Activated naive CD8-positive, alpha-beta T cell treated with anti-CD3 and anti-CD28 coated beads, Interleukin-2, amount 10 ng/mL, durations not matched to agents 7 days and 5 days (primary cell): ENCODE data around the gene NFATC1. TPM values are rescaled to one million over a fixed set of nuclear protein-coding genes. Genes with fewer than 3 reads are reported as not detected.
A peak's percentile ranks its signal among the peaks of the same experiment; 100 is the strongest.
"Not testable (repeated sequence)": the region's sequence is repeated elsewhere in the genome, so short reads cannot be mapped to it uniquely, and the experiment has no call there.

ENCODE experiments used
- ATAC-seq: fragments of 150-1000 bp; cut with Tn5 transposase; one replicate; pipeline ENCODE4 v1.10.0; 2021; ENCODE audit warnings: low read depth, moderate library complexity
- POLR2A ChIA-PET: fragments of 350-600 bp; sonication (Branson Sonifier 250); formaldehyde crosslinking; loops from one replicate; lab custom pipeline; 2021; ENCODE audit warnings: antibody characterized with exemption; lab: Charles Lee
- DNase-seq: peaks from one replicate; pipeline ENCODE4 v3.0.0; 2021
- H3K27ac Mint-ChIP-seq: one replicate; pipeline ENCODE4 v1.8.0; 2022; ENCODE audit warnings: mild to moderate bottlenecking, mixed read lengths
- H3K27me3 Mint-ChIP-seq: one replicate; pipeline ENCODE4 v1.8.0; 2022; ENCODE audit warnings: mild to moderate bottlenecking, moderate library complexity, mixed read lengths
- H3K36me3 Mint-ChIP-seq: one replicate; pipeline ENCODE4 v1.8.0; 2021; ENCODE audit warnings: mild to moderate bottlenecking, mixed read lengths
- H3K4me1 Mint-ChIP-seq: one replicate; pipeline ENCODE4 v1.8.0; 2021; ENCODE audit warnings: mixed read lengths
- H3K4me3 Mint-ChIP-seq: one replicate; pipeline ENCODE4 v1.8.0; 2022; ENCODE audit warnings: mild to moderate bottlenecking, moderate library complexity, mixed read lengths
- H3K9me3 Mint-ChIP-seq: one replicate; pipeline ENCODE4 v1.8.0; 2021; ENCODE audit warnings: mixed read lengths
- total RNA-seq, 2 experiments: library from RNA; stranded (reverse); gene quantifications; one replicate each; pipeline ENCODE4 v1.2.3, GENCODE V29; 2021

NFATC1 gene
- total RNA-seq, 2 experiments from 2014 or later: 46.9 to 50.8 TPM

DNA sequence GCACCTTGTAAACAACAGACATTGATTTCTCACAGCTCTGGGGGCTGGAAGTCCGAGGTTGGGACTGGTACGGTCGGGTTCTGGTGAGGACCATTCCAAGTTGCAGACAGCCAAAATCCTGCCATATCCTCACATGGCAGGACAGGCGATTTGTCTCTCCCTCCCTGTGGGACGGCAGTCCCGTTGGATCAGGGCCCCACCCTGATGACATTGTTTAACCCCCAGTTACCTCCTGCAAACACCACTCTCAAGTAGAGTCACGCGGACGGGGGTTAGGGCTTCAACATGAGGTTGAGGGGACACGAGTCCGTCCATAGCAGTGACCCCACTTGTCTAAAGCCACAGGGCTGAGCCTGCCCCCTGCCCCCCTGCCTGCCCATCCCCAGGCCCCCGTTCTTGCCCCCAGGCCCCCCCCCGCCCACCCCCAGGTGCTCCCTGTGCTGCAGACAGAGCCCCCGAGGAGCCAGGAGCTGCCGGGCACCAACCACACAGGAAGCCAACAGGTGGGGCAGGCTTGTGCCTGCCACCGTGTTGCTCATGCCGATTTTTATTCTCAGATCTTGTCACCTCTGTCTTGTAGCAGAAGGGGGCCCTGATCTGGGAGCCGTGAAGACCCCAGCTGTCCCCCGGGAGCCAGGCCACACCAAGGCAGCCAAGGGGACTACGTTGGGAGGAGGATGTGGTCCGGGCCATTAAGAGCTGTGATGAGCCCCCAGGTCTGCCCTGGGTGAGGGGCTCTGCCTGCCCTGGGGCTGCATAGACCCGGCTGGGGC, 82.2 kb downstream of the NFATC1 start:
- DNase-seq (no peak), ATAC-seq (no peak)
- Mint-ChIP-seq H3K9me3 (no peaks in the 10 kb centered on the region), H3K27ac (peak overlapping the region; percentile 34), H3K4me3 (no peak overlapping the region), H3K27me3 (no peaks in the 10 kb centered on the region), H3K4me1 (peaks cover 2% of the 10 kb centered on the region), H3K36me3 (peaks cover 7% of the 10 kb centered on the region)
- POLR2A ChIA-PET: no interaction called here

DNA sequence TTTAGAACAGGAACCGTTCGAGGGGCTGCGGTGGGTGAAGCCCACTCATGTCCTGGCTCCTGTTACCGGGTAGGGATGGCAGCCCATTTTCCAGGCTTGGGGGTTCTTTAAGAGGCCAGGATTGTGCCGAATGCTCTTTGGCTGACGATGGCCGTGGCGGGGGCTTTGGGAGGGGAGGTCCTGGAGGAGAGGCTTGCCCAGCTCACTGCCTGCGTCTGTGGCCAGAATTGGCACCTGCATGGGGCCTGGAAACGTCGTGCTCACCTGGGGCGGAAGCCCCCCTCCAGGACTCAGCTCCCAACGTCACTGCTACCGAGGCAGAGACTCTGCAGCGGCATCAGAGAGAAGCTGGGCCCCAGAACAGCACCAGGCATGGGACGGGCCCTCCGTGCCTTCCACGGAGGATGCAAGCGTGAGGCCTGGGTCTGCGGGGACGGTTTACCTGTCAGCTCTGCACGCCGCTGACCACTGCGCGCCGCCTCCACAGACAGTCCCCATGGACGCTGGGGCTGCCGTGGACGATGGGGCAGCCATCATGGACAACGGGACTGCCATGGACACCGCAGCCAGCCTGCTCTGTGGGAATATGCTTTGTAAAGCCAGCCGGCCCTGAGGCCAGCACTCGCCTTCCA, 82.9 kb downstream of the NFATC1 start:
- H3K27ac Mint-ChIP-seq: no peak overlapping the region

DNA sequence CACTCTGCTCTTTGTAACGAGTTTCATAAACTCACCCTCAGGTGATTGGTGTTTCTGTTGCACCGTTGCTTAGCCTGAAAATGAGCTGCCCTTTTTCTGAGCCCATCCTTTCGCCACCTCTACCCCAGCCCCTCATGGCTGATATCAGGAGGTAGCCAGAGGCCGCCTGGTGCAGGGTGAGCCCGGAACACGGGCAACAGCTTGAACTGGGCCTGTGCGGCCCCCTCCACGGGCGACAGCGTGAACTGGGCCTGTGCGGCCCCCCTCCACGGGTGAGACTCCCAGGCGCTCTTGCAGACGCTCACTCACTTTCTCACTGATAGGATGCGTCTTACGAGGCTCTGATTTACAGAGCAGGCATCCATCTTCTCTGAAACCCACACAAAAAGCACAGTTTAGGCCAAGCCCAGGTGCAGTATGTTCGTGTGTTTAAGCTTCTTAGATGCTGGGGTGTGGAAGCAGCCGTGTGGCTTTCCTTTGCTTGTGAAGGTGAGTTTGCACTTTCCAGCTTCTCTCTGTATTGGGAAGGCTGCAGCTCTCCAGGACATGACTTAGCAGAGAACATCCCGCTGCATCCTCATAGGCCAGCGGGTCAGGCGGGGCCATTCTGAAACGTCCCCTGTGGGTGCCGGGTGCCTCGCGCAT, 83.5 kb downstream of the NFATC1 start:
- Mint-ChIP-seq H3K4me1 (peaks cover 2% of the 10 kb centered on the region), H3K27me3 (no peaks in the 10 kb centered on the region), H3K4me3 (no peak overlapping the region), H3K27ac (no peak overlapping the region), H3K36me3 (peaks cover 2% of the 10 kb centered on the region), H3K9me3 (no peaks in the 10 kb centered on the region)
- DNase-seq (no peak), ATAC-seq (no peak)
- POLR2A ChIA-PET: no interaction called here

More for the DNA sequence above, 82.9 kb downstream of the NFATC1 start:
- no peak for DNase-seq
- no peak overlapping the region for H3K4me3 Mint-ChIP-seq
- peaks cover 2% of the 10 kb centered on the region for H3K36me3 Mint-ChIP-seq
- peaks cover 2% of the 10 kb centered on the region for H3K4me1 Mint-ChIP-seq
- no peak for ATAC-seq
- POLR2A ChIA-PET: no interaction called here
- H3K27me3 Mint-ChIP-seq: no peaks in the 10 kb centered on the region
- H3K9me3 Mint-ChIP-seq: no peaks in the 10 kb centered on the region

DNA sequence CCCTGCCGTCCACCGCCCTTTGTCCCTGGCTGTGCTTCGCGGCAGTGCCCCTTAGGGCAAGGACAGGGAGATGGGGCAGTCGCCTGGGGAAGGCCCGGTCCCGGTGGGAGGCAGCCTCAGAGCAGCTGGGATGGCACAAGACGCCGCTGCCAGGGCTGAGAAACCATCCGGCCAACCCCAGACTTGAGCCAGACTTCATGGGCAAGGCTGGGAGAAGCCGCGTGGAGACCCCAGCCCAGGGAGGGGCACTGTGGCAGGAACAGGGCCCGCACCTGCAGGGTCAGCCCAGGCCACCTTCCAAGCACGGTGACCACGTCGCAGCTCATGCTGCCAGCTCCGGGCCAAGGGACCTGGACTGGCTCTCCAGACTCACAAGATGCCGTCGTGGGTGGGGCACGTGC, 84.0 kb downstream of the NFATC1 start:
- Mint-ChIP-seq H3K27ac (no peak overlapping the region), H3K27me3 (no peaks in the 10 kb centered on the region)
- POLR2A ChIA-PET: no interaction called here

DNA sequence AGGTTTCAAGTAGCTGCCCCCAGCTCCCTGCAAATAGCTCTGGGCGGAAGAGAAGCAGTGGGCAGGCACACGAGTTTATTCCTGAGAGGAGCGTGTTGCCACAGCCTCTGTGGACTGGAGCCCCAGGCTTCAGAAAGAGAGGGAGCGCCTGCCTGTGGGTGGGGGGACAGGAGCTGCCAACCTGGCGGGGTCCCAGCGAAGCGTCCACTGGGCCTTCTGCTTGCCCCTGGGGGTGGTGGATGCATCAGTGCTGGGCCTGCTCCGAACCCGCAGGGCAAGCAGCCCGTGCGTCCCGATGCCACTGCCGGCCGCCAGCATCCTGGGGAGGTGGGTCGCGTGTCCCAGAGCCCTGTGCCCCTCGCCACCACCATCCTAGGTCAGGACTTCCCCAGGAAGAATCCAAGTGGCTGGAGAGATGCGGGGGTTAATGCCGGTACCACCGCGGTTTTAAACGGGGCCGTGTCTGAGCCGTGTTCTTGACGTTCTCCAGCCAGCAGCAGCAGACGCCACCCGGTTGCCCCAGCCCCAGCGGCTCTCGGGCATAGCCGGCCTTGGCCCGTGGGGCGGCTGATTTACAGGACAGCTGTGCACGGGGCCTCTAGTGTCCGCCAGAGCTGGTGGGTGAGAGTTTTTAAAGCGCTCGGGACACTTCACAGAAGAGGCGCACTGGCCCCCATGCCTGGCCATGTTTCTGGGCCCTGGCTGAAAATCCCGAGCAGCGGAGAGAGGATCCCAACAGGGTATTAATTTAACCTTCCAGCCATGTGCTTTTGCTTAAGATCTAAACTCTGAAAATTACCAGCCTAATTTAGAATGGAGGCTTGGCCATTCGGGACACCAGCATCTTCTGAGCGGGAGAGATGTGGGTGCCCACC, 84.7 kb downstream of the NFATC1 start:
- ATAC-seq (no peak), DNase-seq (no peak)
- peaks cover 2% of the 10 kb centered on the region for H3K4me1 Mint-ChIP-seq
- no peak overlapping the region for H3K27ac Mint-ChIP-seq
- POLR2A ChIA-PET: no interaction called here
- H3K4me3 Mint-ChIP-seq: no peak overlapping the region
- no peaks in the 10 kb centered on the region for H3K9me3 Mint-ChIP-seq
- peaks cover 2% of the 10 kb centered on the region for H3K36me3 Mint-ChIP-seq
- no peaks in the 10 kb centered on the region for H3K27me3 Mint-ChIP-seq

More for the DNA sequence above, 84.0 kb downstream of the NFATC1 start:
- H3K4me1 Mint-ChIP-seq: peaks cover 2% of the 10 kb centered on the region
- no peak for DNase-seq
- no peak overlapping the region for H3K4me3 Mint-ChIP-seq
- ATAC-seq: no peak
- H3K9me3 Mint-ChIP-seq: no peaks in the 10 kb centered on the region
- H3K36me3 Mint-ChIP-seq: peaks cover 2% of the 10 kb centered on the region

DNA sequence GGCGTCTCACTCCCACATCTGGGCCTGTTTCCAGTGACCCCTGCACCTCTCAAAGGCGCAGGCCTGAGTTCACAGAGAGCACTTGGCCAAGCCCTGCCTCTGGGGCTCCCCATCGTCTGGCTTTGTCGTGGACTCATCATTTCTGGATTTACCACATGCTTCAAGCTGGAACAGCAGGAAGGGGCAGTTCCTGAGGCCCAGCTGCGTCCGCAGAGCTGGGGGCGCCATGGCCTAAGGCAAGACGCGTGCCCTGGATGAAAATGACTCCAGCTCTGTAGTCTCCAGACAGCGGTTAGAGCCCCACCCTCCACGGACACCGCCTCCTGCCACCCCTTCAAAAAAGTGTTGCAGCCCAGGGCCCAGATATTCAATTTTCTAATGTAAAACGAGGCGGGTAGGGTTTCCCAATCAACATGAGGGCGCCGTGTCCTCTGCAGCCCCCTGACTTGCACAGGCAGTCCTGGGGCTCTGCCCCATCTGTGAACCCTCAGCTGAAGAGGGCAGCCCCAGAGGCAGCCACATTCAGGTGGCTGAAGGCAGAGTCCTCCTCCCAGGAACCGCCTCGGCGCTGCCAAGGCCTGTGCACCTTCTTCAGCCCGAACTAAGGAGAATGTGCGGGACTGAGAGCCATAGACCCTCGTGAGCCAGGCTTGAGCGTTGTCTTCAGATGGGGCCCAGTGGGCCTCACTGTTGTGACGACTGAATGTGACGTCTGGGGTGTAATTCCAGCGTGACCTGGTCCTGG, 85.5 kb downstream of the NFATC1 start:
- peaks cover 2% of the 10 kb centered on the region for H3K36me3 Mint-ChIP-seq
- no peak for ATAC-seq
- H3K27me3 Mint-ChIP-seq: no peaks in the 10 kb centered on the region
- H3K4me3 Mint-ChIP-seq: no peak overlapping the region
- POLR2A ChIA-PET: no interaction called here
- H3K4me1 Mint-ChIP-seq: peaks cover 2% of the 10 kb centered on the region
- no peaks in the 10 kb centered on the region for H3K9me3 Mint-ChIP-seq
- DNase-seq: no peak
- no peak overlapping the region for H3K27ac Mint-ChIP-seq

DNA sequence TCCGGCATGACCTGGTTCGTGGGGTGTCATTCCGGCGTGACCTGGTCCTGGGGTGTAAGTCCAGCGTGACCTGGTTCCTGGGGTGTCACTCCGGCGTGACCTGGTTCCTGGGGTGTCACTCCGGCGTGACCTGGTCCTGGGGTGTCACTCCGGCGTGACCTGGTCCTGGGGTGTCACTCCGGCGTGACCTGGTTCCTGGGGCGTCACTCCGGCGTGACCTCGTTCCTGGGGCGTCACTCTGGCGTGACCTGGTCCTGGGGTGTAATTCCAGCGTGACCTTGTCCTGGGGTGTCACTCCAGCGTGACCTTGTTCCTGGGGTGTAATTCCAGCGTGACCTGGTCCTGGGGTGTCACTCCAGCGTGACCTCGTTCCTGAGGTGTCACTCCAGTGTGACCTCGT, 87.7 kb downstream of the NFATC1 start:
- POLR2A ChIA-PET, H3K27ac Mint-ChIP-seq, H3K9me3 Mint-ChIP-seq, H3K4me1 Mint-ChIP-seq, H3K4me3 Mint-ChIP-seq, H3K27me3 Mint-ChIP-seq, ATAC-seq, H3K36me3 Mint-ChIP-seq, DNase-seq: not testable (repeated sequence)

DNA sequence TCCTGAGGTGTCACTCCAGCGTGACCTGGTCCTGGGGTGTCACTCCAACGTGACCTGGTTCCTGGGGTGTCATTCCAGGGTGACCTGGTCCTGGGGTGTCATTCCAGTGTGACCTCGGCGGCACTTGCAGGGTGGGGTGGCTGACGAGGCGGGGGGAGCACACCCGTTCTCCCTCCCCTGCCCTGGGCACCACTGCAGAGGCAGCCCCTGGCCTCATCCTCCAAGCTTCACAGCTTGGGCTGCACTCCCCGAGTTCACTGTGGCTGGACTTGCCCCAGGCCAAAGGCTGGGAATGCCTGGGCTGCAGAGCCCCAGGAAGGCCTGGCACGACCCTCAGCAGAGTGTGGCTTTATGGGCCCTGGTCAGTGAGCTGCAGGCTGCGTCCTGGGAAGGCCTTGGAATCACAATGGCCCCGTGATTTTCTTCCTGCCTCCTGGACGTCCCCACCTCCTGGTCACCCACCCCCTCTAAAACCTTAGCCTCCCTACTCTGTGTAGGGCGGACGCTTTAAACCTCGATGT, 88.3 kb downstream of the NFATC1 start:
- H3K27me3 Mint-ChIP-seq: no peaks in the 10 kb centered on the region
- peaks cover under 1% of the 10 kb centered on the region for H3K36me3 Mint-ChIP-seq
- H3K4me1 Mint-ChIP-seq: no peaks in the 10 kb centered on the region
- no peak overlapping the region for H3K4me3 Mint-ChIP-seq
- no peak overlapping the region for H3K27ac Mint-ChIP-seq
- no peaks in the 10 kb centered on the region for H3K9me3 Mint-ChIP-seq
- ATAC-seq: no peak
- no peak for DNase-seq
- POLR2A ChIA-PET: no interaction called here

DNA sequence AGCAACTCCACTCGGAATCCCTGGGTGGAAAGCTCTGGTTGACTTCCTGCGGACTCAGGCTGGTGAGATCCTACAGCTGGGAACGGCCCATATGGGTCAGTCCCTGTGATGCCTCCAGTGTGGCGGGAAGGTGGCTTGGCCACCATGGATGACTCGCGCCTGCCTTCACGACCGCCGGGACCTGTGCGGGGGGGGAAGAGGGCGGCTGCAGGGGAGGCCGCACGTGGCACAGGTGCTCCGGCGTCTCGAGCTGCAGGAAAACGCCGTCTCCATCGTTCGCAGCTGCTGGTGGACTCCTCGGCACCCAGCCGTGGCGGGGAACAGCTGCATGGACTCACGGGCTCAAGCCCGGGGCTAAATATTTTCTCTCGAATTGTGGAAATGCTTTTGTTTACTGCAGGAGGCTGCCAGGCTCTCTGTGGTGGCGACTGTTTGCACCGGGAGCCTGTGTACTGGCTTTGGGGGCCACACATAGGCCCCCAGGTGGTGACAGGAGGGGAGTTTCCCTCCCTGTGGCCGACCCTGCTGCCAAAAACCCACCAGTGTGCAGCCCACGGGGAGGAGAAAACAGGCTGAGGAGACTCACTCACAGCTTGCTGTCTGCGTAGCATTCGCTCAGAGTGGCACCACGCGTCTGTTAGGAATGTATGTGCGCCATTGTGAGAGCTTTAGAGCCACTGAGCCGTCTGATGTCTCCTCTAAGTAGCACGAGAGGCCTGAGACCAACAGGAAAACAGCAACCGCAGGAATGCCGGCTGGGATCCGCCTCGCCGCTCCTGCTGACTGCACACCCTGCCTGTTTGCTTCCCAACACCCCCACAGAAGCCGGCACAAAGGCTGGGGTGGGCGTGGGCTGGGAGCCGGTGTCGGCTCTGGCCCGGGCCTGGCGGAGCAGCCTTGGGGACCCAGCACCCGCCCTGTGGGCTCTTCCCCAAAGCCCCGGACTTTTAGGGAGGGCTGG, 89.2 kb downstream of the NFATC1 start:
- ATAC-seq (no peak), DNase-seq (peak; percentile 11)
- Mint-ChIP-seq H3K4me1 (no peaks in the 10 kb centered on the region), H3K27me3 (no peaks in the 10 kb centered on the region), H3K36me3 (peaks cover 2% of the 10 kb centered on the region), H3K4me3 (no peak overlapping the region), H3K27ac (no peak overlapping the region), H3K9me3 (no peaks in the 10 kb centered on the region)
- POLR2A ChIA-PET: no interaction called here

DNA sequence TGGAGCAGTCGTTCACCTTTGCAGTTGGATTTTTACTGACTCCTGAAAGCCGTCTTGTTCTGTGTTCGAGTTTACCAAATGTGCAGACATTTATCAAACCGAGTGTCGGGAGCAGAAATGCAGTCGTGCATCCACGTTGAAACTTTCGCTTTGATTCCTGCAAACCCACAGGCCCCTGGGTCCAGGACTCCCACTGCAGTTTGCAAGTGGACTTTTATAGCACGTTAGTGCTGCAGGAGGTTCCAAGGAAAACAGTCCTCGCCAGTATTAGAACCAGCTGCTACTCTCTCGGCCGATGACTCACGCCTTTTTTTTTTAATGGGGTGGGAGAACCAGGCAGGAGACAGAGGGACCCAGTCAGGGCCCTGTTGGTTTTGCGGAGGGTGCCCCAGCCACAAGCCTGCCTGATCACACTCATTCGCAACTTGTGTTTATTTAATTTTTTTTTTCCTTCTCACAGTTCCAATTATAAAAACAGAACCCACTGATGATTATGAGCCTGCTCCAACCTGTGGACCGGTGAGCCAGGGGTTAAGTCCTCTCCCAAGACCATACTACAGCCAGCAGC, 90.1 kb downstream of the NFATC1 start:
- Mint-ChIP-seq H3K4me1 (no peaks in the 10 kb centered on the region), H3K36me3 (peaks cover 2% of the 10 kb centered on the region), H3K27ac (no peak overlapping the region), H3K27me3 (no peaks in the 10 kb centered on the region), H3K9me3 (no peaks in the 10 kb centered on the region), H3K4me3 (no peak overlapping the region)
- ATAC-seq (no peak), DNase-seq (no peak)
- POLR2A ChIA-PET: no interaction called here

DNA sequence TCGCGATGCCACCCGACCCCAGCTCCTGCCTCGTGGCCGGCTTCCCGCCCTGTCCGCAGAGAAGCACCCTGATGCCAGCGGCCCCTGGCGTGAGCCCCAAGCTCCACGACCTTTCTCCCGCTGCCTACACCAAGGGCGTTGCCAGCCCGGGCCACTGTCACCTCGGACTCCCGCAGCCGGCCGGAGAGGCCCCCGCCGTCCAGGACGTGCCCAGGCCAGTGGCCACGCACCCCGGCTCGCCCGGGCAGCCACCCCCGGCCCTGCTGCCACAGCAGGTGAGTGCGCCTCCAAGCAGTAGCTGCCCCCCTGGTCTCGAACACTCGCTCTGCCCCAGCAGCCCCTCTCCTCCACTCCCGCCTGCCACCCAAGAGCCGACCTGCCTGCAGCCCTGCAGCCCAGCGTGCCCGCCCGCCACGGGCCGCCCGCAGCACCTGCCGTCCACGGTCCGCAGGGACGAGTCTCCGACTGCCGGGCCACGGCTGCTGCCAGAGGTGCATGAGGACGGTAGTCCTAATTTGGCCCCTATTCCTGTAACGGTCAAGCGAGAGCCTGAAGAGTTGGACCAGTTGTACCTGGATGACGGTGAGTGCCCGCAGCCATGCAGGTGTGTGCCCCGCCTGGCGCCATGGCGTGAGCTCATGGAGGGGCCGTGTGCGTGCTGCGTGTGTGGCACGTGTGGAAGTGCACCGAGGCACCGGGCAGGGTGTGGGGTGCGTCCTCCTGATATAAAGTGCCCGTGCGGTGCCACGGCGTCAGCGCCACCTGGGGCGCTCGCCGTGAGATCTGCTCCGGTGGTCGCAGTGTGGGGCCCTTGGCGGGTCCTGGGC, 90.8 kb downstream of the NFATC1 start:
- ATAC-seq (no peak), DNase-seq (no peak)
- POLR2A ChIA-PET: no interaction called here
- Mint-ChIP-seq H3K9me3 (no peaks in the 10 kb centered on the region), H3K4me1 (peaks cover 3% of the 10 kb centered on the region), H3K27ac (no peak overlapping the region), H3K27me3 (no peaks in the 10 kb centered on the region), H3K36me3 (peaks cover 3% of the 10 kb centered on the region), H3K4me3 (no peak overlapping the region)
